Stimulated activated CD4-positive, alpha-beta T cell treated with anti-CD3 and anti-CD28 coated beads, TNF-alpha, amount 100 ng/mL, for 1 hour (primary cell): ENCODE data around the gene AKR1C1.
"Not testable (repeated sequence)": the region's sequence is repeated elsewhere in the genome, so short reads cannot be mapped to it uniquely, and the experiment has no call there.

ENCODE experiments used
- DNase-seq, 3 donors: peaks; one replicate each; pipeline ENCODE4 v3.0.0-alpha.2; 2020; ENCODE audit warnings: low read depth in 3 of 3, low spot score in 1 of 3

AKR1C1 gene

DNA sequence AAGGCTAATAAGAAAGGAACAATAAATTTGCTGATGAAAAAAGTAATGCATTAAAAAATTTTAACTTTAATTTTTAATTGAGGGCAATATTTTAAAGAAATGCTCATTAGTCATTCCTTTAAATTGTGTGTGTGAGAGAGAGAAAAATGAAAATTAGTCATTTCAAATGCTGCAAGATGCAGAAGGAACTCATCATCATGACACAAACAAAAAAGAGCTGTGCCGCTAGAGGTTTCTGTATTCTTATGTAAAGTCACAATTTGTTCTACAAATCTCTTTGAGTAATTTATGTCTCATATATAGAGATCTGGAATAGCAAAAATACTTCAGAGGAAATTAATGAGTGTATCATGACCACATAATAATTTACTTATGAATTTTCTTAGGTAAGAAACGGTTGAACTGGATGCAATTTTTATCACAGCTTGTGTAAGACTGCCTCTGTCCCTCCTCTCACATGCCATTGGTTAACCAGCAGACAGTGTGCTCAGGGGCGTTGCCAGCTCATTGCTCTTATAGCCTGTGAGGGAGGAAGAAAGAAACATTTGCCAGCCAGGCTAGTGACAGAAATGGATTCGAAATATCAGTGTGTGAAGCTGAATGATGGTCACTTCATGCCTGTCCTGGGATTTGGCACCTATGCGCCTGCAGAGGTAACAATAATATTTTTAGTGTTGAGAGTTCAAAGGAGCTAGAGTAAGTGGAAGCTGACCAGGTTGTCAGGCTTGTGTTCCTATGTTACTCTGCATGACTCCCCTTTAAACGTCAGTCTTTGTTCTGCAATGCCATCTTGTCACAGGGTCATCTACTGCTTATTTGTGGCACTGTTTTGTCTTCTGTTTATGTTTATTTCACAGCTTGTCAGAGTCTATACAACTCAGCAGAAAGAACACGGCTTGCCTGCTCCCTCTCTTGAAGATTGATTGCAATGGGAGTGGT lies at the start of gene AKR1C1:
AKR1C1 (plus strand) TSS at position 540 of the 939 bp plus-strand sequence; CDS start at position 570, 30 bp downstream.
- not testable (repeated sequence) for DNase-seq

DNA sequence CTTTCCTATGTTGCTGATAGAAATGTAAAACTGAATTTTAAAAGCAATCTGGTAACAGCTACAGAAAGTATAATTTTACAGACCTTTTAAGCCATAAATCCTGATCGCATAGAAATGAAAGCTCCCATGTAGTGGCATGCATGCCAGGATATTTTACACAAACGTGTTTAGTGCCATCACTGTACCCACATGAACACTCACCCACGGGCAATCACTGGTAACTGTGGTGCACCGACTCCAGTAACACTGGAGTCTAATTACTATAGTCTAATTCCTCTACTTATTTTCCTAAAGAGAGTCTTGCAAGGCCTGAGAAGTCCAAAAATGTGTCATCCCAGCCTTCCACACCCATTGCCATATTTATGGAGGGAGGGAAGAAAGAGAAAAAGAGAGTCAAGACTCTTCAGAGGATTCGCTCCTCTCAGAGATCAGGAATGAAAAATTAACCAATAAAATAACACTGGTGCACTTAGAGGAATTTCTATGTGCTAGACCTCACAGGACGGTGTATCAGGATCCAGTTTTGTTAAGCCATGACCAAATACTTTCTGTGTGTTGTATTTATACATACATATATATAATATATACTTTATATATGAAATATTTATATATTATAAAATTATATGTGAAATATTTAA lies 48.9 kb upstream of the AKR1C1 start:
- DNase-seq = no peak

DNA sequence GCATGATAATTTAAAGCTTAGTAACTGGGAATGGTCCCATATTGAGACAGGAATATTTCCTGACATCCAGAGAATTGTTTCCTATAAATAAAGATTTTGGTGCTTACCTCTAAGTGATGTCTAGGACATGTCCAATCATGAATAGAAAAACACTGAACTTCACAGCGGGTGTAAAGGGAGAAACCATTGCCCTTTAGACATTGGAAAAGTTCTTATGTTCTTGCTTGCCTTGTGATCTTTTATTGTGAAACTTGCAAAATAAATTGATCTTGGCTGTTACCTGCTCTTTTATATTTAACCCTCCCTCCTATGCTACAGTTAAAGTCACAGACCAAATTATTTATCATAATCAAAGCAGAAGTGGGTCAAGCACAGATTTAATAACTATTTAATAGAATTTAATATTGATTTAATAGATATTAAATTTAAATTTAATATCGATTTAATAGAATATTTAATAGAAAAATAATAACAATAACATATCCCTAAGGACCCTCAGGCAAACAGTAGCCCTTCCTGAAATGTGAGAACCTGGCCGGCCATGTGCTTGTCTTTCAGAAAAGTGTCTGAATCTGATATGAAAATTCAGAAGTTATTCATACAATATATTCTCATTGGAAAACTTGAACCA lies 47.0 kb upstream of the AKR1C1 start:
- DNase-seq = no peak

DNA sequence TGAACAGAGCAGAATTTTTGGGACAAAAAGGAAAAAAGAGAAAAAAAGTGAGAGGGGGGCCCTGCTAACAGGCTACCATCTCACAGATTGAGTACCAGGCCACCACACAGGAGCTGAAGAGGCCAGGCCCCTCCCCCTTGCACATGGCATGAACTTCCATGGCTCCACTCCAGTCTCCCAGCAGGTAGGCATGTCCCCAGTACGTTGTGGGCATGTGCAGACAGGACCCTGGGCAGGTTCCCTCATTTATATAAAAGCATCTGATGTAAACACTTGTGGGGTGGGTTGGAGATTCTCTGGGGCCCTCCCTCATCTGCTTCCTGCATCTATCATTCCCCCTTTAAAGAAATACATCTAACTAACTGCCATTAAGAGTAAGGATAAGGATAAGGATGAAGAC lies 45.0 kb upstream of the AKR1C1 start:
- no peak for DNase-seq

DNA sequence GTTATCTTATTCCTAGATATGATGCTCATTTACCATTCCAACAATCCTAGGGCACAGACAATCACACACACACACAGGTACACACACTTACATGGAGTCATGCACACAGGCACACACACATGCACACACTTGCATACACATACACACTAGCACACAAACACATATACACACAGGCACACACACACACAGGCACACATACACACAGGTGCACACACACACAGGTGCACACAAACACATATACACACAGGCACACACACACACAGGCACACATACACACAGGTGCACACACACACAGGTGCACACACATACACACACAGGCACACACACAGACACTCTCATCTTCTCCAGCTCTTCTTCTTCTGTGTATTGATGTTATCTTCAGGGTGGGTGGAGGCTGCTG lies 38.7 kb upstream of the AKR1C1 start:
- not testable (repeated sequence) for DNase-seq

DNA sequence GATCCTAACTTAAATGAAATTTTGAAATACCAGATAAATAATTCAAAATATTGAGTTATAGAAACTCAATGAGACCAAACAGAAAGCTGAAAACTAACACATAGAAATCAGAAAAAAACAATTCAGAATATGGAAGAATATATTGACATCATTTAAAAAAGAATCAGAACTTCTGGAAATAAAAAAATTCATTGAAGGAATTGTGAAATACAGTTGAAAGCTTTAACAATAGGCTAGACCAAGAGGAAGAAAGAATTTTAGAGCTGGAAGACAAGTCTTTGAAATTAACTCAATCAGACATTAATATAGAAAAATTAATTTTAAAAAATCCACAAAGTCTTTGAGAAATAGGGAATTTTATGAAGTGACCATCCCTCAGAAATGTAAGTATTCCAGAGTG lies 36.8 kb upstream of the AKR1C1 start:
- DNase-seq = no peak

DNA sequence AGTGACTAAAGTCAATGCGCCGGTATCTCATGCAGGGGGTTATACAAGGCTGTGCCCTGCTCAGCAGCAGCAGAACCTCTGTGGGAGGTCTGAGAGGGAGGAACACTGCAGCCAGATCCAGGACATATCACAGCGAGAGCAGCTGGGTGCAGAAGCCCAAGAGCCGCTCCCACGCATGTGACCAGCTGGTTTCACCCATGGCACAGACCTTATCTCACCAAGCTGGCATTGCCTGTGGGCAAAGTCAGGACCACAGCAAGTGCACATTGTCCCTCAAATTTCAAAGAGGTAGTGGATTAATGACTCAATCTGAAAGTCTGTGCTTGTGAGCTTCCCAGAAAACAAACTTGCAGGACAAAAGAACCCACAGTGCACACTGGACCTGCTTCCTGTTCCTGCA lies 31.6 kb upstream of the AKR1C1 start:
- DNase-seq = no peak

DNA sequence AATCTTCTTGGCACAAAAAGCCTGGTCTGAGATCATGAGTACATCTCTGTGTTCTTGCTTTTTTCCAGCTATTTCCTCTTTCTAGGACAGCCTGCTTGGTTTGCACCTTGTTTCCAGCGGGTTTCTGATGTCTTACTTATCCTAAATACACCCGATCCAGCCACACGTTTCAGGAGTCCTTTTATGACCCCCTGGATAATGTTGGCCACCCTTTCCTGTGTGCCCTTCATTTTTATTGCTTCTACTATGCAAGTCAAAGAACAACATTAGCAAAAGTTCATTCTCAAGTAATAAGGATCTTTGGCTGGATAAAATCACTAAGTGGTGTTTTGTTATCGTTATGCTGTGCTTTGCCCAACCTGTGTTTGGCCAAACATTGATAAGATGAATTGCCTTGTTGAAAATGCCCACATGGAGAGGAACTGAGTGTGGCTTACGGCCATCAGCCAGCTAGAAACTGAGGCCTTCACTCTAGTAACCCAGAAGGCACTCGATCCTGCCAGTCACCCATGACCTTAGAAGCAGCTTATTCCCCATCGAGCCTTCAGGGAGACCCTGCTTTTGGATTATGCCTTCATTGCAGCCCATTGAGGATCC lies 28.7 kb upstream of the AKR1C1 start:
- DNase-seq = no peak

DNA sequence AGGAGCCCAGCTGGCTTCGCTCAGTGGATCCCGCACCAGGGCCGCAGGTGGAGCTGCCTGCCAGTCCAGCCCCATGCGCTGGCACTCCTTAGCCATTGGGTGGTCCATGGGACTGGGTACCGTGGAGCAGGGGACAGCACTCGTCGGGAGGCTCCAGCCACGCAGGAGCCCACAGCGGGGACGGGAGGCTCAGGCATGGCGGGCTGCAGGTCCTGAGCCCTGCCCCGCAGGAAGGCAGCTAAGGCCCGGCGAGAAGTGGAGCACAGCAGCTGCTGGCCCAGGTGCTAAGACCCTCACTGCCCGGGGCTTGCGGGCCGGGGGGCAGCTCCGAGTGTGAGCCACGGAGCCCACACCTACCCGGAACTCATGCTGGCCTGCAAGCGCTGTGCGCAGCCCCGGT lies 25.9 kb upstream of the AKR1C1 start:
- DNase-seq = no peak

DNA sequence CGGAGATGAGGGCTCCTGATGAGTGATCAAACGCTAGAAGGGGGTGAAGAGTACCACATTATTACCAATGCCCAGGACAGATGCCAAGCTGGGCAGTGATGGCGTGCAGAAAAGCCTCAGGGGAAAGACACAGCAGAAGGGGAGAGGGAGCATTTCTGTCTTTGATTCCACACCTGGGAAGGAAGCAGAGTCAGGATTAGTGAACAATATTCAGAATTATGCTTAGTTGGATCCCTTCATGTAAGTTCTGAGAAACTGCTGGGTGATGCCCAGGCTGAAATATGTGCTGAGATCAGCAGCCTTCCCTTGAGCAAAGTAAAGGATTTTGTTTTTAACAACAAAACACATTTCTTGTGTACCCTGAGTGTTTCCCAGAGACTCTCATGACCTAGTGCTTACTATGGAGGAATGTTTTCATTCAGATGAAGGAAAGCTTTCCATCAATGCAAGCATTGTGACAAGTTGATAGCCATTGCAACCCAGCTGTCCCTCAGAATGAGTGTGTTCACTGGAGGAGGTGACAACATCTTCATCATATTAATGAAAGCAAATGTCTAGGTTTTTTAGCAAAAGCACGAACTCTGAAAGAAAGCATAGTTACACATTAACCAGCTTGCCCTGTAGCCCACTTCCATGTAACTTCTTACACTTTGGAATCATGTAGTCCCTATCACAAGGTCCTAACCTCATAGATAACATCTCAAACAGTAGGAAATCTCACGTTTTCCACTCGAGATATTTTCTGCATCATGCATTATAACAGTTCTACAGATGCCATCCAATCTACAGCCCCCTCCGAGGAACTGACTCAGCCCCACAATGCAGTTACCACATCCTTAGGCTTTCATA lies 23.8 kb upstream of the AKR1C1 start:
- no peak for DNase-seq

DNA sequence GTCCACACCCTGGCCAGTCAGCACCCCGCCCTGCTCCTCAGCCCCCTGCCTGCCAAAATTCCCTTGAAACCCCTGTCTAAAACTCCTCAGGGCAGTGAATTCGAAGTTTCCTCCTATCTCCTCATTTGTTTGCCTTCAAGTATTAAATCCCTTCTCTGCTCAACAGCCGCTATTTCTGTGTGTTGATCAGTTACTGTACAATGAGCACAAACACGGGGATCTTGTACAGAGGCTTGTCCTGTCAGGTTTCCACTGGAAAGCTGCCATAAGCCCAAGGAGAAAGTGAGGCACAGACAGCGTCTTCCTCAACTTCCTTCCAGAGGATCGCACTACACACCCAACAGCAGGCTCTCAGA lies 23.2 kb upstream of the AKR1C1 start:
- DNase-seq = not testable (repeated sequence)

DNA sequence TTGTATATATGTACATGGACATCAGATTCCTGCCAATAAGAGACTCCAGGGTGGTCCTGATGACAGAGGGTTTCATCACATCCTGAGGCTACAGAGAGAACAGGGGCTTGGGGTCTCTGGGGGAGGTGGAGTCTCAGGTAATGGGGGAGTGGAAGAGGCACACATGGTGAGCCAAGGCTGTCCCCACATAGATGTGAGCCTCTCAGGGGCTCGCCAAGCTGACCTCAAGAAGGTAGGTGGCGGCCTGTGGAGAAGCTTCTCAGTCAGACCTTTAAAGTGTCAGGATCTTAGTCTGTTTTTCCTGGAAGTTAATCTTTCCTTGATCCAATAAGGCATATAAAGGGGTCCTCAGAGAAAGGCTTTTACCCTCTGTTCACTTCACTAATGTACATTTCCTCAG lies 22.3 kb upstream of the AKR1C1 start:
- DNase-seq = not testable (repeated sequence)

DNA sequence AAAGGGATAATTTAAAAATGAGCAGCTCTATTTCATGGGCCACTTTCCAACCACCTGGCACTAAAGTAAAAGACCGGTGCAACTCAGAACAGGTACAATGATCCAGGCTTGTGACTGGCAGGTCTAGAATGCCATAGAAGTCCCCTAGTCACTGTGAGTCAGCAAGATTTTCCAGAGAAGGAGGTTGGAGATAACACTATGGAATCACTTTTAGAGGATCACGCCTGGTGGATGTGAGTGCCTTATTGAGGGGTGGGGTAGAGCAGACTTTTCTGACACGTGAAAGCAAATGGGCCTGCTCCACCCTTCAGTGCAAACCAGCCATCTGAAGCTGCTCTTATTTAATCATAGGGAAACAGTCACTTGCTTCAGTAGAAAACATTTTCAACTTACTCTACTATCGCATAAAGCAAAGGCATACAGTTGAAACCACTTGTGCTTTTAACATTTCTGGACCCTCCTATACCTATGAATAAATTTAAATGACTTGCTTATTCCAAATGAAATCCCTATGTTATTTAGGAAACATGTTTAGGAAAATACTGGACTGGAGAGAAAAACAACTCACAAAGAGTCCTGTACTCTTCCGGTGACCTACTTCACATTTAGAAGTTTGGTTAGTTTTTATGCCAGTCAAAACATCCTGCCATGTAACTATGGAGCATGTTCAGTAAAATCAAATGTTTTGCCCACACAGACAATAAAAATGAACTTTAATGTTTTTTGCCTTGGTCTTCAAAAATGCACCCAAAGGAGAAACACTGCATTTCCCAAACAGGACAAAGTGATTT lies 21.5 kb upstream of the AKR1C1 start:
- DNase-seq = no peak

DNA sequence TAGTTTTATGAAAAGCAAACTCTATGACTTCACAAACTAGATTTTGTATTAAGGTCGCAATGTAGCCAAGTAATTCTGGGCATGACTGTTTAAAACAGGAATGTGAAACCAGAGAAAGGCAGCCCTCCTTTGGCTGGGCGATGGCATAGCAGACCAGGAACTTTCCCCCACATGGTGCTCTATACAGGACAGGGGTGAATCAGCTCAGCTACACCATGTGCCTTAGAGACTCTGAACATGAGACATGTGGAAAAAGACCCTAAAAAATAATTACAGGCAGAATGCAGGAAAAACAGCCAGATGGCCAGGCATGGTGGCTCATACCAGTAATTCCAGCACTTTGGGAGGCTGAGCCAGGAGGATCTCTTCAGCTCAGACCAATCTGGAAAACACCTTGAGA lies 20.3 kb upstream of the AKR1C1 start:
- not testable (repeated sequence) for DNase-seq

DNA sequence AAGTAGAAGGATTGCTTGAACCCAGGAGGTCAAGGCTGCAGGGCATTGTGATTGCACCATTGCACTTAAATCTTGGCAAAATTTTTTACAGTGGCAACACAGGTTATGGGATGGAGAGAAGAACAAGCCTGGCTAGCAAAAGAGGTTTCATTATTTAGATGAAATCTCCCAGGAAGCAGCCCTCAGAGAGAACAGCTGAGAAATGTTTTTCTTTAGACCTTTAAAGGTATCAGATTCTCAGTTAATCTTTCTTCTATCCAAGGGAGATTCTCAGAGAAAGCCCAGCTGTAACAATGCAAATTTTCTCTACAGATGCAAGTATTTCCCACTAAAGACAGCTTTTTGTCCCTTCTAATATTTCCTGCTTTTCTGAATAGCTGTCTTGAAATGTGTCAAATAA lies 19.8 kb upstream of the AKR1C1 start:
- not testable (repeated sequence) for DNase-seq

DNA sequence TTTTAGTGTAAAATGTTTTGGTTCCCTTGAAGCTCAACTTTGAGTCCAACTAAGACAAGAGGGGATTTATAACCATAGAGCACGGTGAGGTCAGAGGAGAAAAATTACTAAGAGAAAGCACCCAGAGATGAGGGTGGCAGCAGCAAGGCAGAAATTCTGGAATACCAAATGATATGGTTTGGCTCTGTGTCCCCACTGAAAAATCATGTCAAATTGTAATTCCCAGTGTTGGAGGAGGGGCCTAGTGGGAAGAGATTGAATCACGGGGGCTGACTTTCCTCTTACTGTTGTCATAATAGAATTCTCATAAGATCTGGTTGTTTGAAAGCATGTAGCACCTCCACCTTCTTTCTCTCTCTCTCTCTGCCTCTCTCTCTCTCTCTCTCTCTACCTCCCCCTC lies 19.4 kb upstream of the AKR1C1 start:
- no peak for DNase-seq

DNA sequence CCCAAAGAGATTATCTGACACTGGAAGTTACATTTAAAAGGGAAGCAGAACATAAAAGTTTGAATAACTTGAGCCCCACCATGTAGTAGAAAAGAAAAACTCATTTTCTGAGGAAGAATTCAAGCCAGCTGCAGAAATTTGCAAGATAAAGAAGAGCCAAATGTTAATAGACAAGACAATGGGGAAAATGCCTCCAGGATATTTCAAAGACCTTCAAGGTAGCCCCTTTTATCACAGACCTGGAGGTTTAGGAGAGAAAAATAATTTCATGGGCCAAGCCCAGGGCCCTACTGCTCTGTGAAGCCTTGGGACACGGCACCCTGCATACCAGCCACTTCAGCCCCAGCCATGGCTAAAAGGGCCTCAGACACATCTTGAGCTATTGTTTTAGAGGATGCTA lies 18.4 kb upstream of the AKR1C1 start:
- no peak for DNase-seq

DNA sequence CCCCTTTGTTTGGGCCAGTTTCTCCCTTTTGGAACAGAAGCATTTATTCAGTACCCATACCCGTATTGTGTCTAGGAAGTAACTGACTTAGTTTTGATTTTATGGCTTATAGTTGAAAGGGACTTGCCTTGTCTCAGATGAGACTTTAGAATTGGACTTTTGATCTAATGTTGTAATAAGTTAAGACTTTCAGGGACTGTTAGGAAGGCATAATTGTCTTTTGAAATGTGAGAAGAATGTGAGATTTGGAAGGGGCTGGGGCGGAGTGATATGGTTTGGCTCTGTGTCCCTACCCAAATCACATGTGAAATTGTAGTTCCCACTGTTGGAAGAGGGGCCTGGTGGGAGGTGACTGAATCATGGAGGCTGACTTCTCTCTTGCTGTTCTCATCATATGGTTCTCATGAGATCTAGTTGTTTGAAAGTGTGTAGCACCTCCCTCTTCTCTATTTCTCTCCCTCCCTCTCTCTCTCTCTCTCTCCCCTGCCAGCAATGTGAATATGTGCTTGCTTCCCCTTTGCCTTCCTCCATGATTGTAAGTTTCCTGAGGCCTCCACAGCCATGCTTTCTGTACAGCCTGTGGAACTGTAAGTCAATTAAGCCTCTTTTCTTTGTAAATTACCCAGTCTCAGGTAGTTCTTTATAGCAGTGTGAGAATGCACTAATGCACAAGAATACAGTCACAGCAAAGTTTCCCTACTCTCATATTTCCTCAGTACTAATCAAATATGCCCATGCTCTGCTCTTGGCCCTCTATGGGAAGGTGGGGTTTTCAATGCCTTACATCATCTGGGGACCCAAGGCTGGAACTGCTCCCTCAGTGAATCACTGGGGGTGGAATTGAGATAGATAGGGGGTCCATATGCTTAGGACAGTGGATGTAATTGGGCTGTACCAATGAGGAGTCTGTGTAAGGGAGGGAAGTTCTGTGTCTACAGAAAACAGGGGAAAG lies 17.2 kb upstream of the AKR1C1 start:
- no peak for DNase-seq
